Panc1 (cell line): ENCODE results near the gene GNG3. TPM values are rescaled to one million over a fixed set of nuclear protein-coding genes. Genes with fewer than 3 reads are reported as not detected.

Source experiments
- ATAC-seq: fragments of 200-7000 bp; cut with Tn5 transposase; 2 replicates; pipeline ENCODE4 v1.9.1; 2020; ENCODE audit warnings: mild to moderate bottlenecking, moderate library complexity
- BruUV-seq: library from RNA; stranded (reverse); fragments of 400-500 nt; replicated peaks from 2 replicates; lab custom pipeline; 2021; lab: Mats Ljungman, UMichigan
- CTCF ChIA-PET: fragments of 300-600 bp; sonication (Branson Sonifier 250); formaldehyde crosslinking; loops from one replicate; lab custom pipeline; 2022; ENCODE audit warnings: antibody characterized with exemption; lab: Charles Lee
- POLR2A ChIA-PET: fragments of 300-600 bp; sonication (Branson Sonifier 250); formaldehyde crosslinking; loops from one replicate; lab custom pipeline; 2022; ENCODE audit warnings: antibody characterized with exemption; lab: Charles Lee
- DNase-seq: peaks from one replicate; pipeline ENCODE4 v3.0.0-alpha.2; 2010; ENCODE audit warnings: low read depth, low spot score
- H3K27ac ChIP-seq: 2 replicates; pipeline ENCODE4 v1.5.1; 2011; ENCODE audit warnings: mild to moderate bottlenecking, low read length, inconsistent platforms
- H3K27me3 ChIP-seq: fragments of 200-500 bp; sonication (Bioruptor generic); 2 replicates; pipeline ENCODE4 v1.6.0; 2014; ENCODE audit warnings: low read length, inconsistent platforms; ENCODE audit not compliant: control insufficient read depth, insufficient read depth
- H3K36me3 ChIP-seq: fragments of 200-500 bp; sonication (Bioruptor generic); 2 replicates; pipeline ENCODE4 v1.5.1; 2014; ENCODE audit warnings: inconsistent platforms, mild to moderate bottlenecking, low read length, moderate library complexity; ENCODE audit not compliant: control insufficient read depth, insufficient read depth
- H3K4me1 ChIP-seq: 2 replicates; pipeline ENCODE4 v1.5.1; 2011; ENCODE audit warnings: inconsistent platforms, mild to moderate bottlenecking, low read length, moderate library complexity; ENCODE audit not compliant: control insufficient read depth, insufficient read depth
- H3K4me3 ChIP-seq, 2 experiments: 2 replicates each; pipeline ENCODE4 v1.5.1; 2011 to 2012; ENCODE audit warnings: low read depth in 2 of 2, low read length in 2 of 2, mild to moderate bottlenecking in 2 of 2, inconsistent platforms in 1 of 2, moderate library complexity in 1 of 2
- H3K9me3 ChIP-seq: fragments of 200-500 bp; sonication (Bioruptor generic); 2 replicates; pipeline ENCODE4 v1.5.1; 2014; ENCODE audit warnings: low read depth, mild to moderate bottlenecking, inconsistent platforms, low read length, moderate library complexity; ENCODE audit not compliant: control insufficient read depth, insufficient read depth
- POLR2AphosphoS5 ChIP-seq: IDR thresholded peaks from 2 replicates; pipeline ENCODE4 v1.6.1; 2012; ENCODE audit warnings: mild to moderate bottlenecking, low read depth, low read length, moderate library complexity
- REST ChIP-seq, 2 experiments: IDR thresholded peaks; 2 replicates each; pipeline ENCODE4 v1.6.1; 2011 to 2012; ENCODE audit warnings: low read depth in 2 of 2, control low read depth in 1 of 2, low read length in 1 of 2, mild to moderate bottlenecking in 1 of 2, moderate library complexity in 1 of 2; ENCODE audit not compliant: insufficient read depth in 1 of 2
- SIN3A ChIP-seq: IDR thresholded peaks from 2 replicates; pipeline ENCODE4 v1.6.1; 2012; ENCODE audit warnings: low read depth, mild to moderate bottlenecking, low read length, moderate library complexity, borderline replicate concordance; ENCODE audit not compliant: insufficient read depth
- TCF7L2 ChIP-seq: IDR thresholded peaks from 2 replicates; pipeline ENCODE4 v1.6.1; 2011; ENCODE audit warnings: mild to moderate bottlenecking, low read depth, low read length, inconsistent platforms
- in situ Hi-C: cut with HindIII; loops from 2 replicates; pipeline ENCODE4 v1.10.0; 2016; ENCODE audit warnings: low sequenced_read_pairs, low pct_unique_long_range_greater_than_20kb
- intact Hi-C: fragments of 100-400 bp; cut with micrococcal nuclease; formaldehyde crosslinking; loops from one replicate; pipeline ENCODE4 v1.10.0; 2022; ENCODE audit not compliant: unreplicated experiment
- total RNA-seq: library from RNA; stranded (reverse); gene quantifications from one replicate; pipeline ENCODE4 v1.2.1, GENCODE V29; 2021; ENCODE audit not compliant: unreplicated experiment
- TF ChIP-seq, protein P1 (sequence below): fragments of 450-650 bp; IDR thresholded peaks from 2 replicates; pipeline ENCODE4 v1.5.1; 2017; ENCODE audit warnings: mild to moderate bottlenecking

The GNG3 gene
- total RNA-seq, 1 experiment from 2014 or later, result not detected

- ATAC-seq, result no peak
Measured at GRCh38 chr11:62721994-62722393, 14.5 kb downstream of the GNG3 start.

GRCh38 chr11:62724171-62724570 is 16.7 kb downstream of the GNG3 start:
- in situ Hi-C loops (no loop called here), intact Hi-C loops (no loop called here)
- CTCF ChIA-PET, result no interaction called here
- no peak for ATAC-seq
- peaks cover 9% of the 10 kb centered on the region for H3K4me1 ChIP-seq
- peak overlapping the region; percentile 7 to 68 for H3K4me3 ChIP-seq
- H3K27ac ChIP-seq, result peak overlapping the region; percentile 92
- no TSS peak for BruUV-seq
- POLR2A ChIA-PET, result interaction anchor here (0.6 kb wide), 2 partner anchors 14 to 86 kb away, joined by 3 to 6 read pairs; no protein-coding TSS in a partner anchor
- no peaks in the 10 kb centered on the region for H3K9me3 ChIP-seq
- H3K36me3 ChIP-seq, result peaks cover 50% of the 10 kb centered on the region
- TF ChIP-seq POLR2AphosphoS5 (no peak), REST (IDR thresholded peaks at IDR 0.05; ENCODE audit: insufficient read depth in 1 of 2, low read depth in 2 of 2, low read length in 1 of 2) (no peak), SIN3A (no peak), TCF7L2 (no peak)
- TF ChIP-seq, protein P1, sequence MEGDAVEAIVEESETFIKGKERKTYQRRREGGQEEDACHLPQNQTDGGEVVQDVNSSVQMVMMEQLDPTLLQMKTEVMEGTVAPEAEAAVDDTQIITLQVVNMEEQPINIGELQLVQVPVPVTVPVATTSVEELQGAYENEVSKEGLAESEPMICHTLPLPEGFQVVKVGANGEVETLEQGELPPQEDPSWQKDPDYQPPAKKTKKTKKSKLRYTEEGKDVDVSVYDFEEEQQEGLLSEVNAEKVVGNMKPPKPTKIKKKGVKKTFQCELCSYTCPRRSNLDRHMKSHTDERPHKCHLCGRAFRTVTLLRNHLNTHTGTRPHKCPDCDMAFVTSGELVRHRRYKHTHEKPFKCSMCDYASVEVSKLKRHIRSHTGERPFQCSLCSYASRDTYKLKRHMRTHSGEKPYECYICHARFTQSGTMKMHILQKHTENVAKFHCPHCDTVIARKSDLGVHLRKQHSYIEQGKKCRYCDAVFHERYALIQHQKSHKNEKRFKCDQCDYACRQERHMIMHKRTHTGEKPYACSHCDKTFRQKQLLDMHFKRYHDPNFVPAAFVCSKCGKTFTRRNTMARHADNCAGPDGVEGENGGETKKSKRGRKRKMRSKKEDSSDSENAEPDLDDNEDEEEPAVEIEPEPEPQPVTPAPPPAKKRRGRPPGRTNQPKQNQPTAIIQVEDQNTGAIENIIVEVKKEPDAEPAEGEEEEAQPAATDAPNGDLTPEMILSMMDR, result no peak
- DNase-seq, result no peak
- no peaks in the 10 kb centered on the region for H3K27me3 ChIP-seq

More at GRCh38 chr11:62721994-62722393, 14.5 kb downstream of the GNG3 start:
- in situ Hi-C loops, result no loop called here
- Histone ChIP-seq H3K27ac (no peak overlapping the region), H3K4me3 (no peak overlapping the region), H3K9me3 (no peaks in the 10 kb centered on the region), H3K36me3 (peaks cover 55% of the 10 kb centered on the region), H3K27me3 (no peaks in the 10 kb centered on the region), H3K4me1 (peaks cover 9% of the 10 kb centered on the region)
- intact Hi-C loops, result no loop called here
- TF ChIP-seq POLR2AphosphoS5 (no peak), SIN3A (no peak)
- no peak for DNase-seq
- POLR2A ChIA-PET, result no interaction called here
- CTCF ChIA-PET, result no interaction called here
- TSS peak; percentile 75 for BruUV-seq

DNA sequence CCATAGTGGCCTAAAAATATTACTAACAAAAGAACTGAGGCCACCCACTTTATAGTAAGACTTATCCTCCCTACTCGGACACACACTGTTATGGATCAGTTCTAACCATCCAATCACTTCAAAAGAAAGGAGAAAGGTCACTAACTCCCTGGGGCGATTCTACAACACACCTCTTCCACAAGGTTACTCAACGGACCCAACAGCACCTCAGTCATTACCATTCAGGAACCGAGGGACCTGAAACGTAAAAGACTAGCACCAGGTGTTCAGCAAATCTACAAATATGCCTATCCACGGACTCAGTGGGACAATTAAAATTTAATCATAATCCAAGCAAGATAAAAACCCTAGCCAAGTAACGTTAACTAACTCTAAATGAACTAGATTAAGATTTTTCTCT is 18.2 kb downstream of the GNG3 start:
- CTCF ChIA-PET, result interaction anchor here (0.6 kb wide), 1 partner anchor 20 kb away, joined by 9 read pairs; no protein-coding TSS in a partner anchor
- intact Hi-C loops, result no loop called here
- TF ChIP-seq TCF7L2 (no peak), POLR2AphosphoS5 (no peak)
- H3K27me3 ChIP-seq, result no peaks in the 10 kb centered on the region
- H3K9me3 ChIP-seq, result no peaks in the 10 kb centered on the region
- H3K4me3 ChIP-seq, result peak overlapping the region; percentile 68 to 100
- peak overlapping the region; percentile 92 for H3K27ac ChIP-seq
- POLR2A ChIA-PET, result no interaction called here
- ATAC-seq (no peak), DNase-seq (no peak)
- TSS peak; percentile 59 for BruUV-seq
- peaks cover 44% of the 10 kb centered on the region for H3K36me3 ChIP-seq
- in situ Hi-C loops, result no loop called here
- peaks cover 9% of the 10 kb centered on the region for H3K4me1 ChIP-seq
